Measurements from ENCODE around the gene GRIA1.

Gene GRIA1

DNA sequence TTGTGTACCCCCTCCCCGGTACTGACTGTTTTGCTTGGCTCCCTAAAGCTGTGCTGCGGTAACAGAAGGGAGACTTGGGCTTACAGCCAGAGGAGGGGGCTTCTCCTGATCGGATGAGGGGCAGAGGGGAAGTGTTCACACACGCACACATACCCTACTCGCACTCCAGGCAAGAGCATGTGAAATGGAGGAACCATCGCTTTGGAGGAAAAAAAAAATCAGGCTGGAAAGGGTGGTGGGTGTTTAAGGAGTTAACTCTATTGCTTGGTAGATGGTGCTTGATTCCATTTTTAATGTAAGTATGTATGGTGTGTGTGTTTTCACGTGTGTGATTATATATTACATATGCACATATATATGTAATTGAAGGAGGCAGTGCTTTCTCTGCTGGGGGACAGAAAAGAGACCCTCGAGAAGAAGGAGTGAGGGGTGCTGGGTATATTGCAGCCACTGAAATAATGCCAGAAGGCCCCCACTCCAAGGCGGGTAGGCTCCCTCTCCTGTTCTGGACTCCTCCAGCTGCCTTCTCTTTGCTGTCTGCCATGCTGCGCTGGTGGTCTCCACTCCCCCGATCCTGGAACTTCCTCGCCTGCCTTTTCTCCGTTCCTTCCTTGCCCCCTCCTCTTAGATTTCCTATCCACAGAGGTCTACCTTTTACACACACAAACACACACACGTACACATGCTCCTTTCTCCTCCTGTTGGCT, 721 bp downstream of the GRIA1 start:
- ATAC-seq (ENCODE audit: low read depth) (no peak), DNase-seq (ENCODE audit: low spot score) (no peak)
- no peaks in the 10 kb centered on the region for H3K27me3 ChIP-seq (ENCODE audit: insufficient read depth, poor library complexity, severe bottlenecking)
- no peaks in the 10 kb centered on the region for H3K36me3 ChIP-seq (ENCODE audit: low read depth)
- H3K27ac ChIP-seq (ENCODE audit: poor library complexity, severe bottlenecking): no peak overlapping the region
- no peaks in the 10 kb centered on the region for H3K4me1 ChIP-seq (ENCODE audit: insufficient read depth, poor library complexity, severe bottlenecking)
- TF ChIP-seq, protein P1, sequence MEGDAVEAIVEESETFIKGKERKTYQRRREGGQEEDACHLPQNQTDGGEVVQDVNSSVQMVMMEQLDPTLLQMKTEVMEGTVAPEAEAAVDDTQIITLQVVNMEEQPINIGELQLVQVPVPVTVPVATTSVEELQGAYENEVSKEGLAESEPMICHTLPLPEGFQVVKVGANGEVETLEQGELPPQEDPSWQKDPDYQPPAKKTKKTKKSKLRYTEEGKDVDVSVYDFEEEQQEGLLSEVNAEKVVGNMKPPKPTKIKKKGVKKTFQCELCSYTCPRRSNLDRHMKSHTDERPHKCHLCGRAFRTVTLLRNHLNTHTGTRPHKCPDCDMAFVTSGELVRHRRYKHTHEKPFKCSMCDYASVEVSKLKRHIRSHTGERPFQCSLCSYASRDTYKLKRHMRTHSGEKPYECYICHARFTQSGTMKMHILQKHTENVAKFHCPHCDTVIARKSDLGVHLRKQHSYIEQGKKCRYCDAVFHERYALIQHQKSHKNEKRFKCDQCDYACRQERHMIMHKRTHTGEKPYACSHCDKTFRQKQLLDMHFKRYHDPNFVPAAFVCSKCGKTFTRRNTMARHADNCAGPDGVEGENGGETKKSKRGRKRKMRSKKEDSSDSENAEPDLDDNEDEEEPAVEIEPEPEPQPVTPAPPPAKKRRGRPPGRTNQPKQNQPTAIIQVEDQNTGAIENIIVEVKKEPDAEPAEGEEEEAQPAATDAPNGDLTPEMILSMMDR (IDR thresholded peaks at IDR 0.05; ENCODE audit: poor library complexity, severe bottlenecking): no peak
- H3K4me3 ChIP-seq (ENCODE audit: severe bottlenecking): no peak overlapping the region
- H3K9me3 ChIP-seq (ENCODE audit: severe bottlenecking): no peaks in the 10 kb centered on the region

DNA sequence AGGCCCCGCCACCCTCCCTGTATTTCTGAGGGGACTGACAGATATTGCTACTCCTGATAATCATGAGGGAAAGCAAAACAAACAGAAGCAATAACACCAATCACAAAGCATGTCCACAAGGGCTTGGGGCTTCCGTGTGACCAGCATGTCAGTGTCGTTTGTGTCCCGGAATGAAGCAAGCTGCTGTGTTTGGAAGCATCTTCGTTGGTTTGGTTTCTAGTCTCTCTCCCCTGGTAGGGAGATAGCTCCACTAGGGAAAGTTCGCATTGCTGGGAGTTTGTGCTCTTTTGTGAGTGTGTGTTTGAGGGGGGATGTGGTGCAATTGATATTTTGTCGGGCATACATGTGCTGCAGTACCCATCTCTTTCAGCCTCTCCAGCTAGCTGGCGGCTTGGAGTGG, 1.4 kb downstream of the GRIA1 start:
- no peaks in the 10 kb centered on the region for H3K27me3 ChIP-seq (ENCODE audit: insufficient read depth, poor library complexity, severe bottlenecking)
- ATAC-seq (ENCODE audit: low read depth) (no peak), DNase-seq (ENCODE audit: low spot score) (no peak)
- TF ChIP-seq, protein P1 (IDR thresholded peaks at IDR 0.05; ENCODE audit: poor library complexity, severe bottlenecking): no peak
- no peak overlapping the region for H3K27ac ChIP-seq (ENCODE audit: poor library complexity, severe bottlenecking)
- no peaks in the 10 kb centered on the region for H3K36me3 ChIP-seq (ENCODE audit: low read depth)
- no peaks in the 10 kb centered on the region for H3K4me1 ChIP-seq (ENCODE audit: insufficient read depth, poor library complexity, severe bottlenecking)
- no peak overlapping the region for H3K4me3 ChIP-seq (ENCODE audit: severe bottlenecking)
- H3K9me3 ChIP-seq (ENCODE audit: severe bottlenecking): no peaks in the 10 kb centered on the region

DNA sequence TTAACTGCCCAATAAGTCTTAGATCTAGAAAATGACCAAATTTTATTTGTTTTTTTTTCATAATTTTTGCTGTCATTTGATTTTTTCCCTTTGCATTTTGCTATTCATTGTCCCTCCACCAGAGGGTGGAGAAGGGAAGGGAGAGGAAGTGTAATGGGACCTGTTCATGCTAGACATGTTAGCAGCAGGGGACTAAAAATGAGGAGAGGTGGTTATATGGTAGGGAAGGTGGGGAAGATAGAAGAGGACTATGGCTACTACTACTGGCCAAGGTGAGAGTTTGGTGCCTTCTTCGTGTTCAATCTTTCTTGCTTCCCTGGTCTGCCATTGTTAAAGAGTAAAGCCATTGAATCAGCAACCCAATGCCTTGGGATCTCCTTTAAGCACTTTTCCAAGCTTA, 6.4 kb downstream of the GRIA1 start:
- ATAC-seq (ENCODE audit: low read depth) (peak; percentile 75), DNase-seq (ENCODE audit: low spot score) (no peak)
- Histone ChIP-seq H3K27me3 (ENCODE audit: insufficient read depth, poor library complexity, severe bottlenecking) (no peaks in the 10 kb centered on the region), H3K4me1 (ENCODE audit: insufficient read depth, poor library complexity, severe bottlenecking) (no peaks in the 10 kb centered on the region), H3K4me3 (ENCODE audit: severe bottlenecking) (no peak overlapping the region), H3K9me3 (ENCODE audit: severe bottlenecking) (peaks cover 2% of the 10 kb centered on the region), H3K36me3 (ENCODE audit: low read depth) (no peaks in the 10 kb centered on the region), H3K27ac (ENCODE audit: poor library complexity, severe bottlenecking) (no peak overlapping the region)
- TF ChIP-seq, protein P1 (IDR thresholded peaks at IDR 0.05; ENCODE audit: poor library complexity, severe bottlenecking): peak; percentile 96

DNA sequence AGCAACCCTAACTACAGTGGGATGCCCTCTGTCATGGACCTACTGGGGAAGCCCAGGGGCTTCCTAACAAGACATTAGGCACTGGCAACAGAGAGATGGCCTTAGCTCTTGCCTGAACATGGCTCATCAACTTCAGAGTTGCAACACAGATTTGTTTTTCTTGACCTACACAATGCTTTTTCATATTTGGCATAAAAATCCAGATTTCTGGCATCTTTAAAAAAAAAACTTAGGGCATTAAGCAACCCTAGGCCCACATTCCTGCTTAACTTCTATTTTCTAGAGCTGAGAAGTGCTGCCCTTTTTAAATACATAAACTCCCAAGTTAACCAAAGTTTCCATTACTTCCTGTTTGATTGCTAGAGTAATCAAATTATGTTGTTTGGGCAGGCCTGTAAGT, 8.0 kb downstream of the GRIA1 start:
- no peaks in the 10 kb centered on the region for H3K36me3 ChIP-seq (ENCODE audit: low read depth)
- H3K27ac ChIP-seq (ENCODE audit: poor library complexity, severe bottlenecking): no peak overlapping the region
- no peak overlapping the region for H3K4me3 ChIP-seq (ENCODE audit: severe bottlenecking)
- H3K4me1 ChIP-seq (ENCODE audit: insufficient read depth, poor library complexity, severe bottlenecking): no peaks in the 10 kb centered on the region
- no peaks in the 10 kb centered on the region for H3K27me3 ChIP-seq (ENCODE audit: insufficient read depth, poor library complexity, severe bottlenecking)
- H3K9me3 ChIP-seq (ENCODE audit: severe bottlenecking): peaks cover 2% of the 10 kb centered on the region
- TF ChIP-seq, protein P1 (IDR thresholded peaks at IDR 0.05; ENCODE audit: poor library complexity, severe bottlenecking): no peak
- no peak for ATAC-seq (ENCODE audit: low read depth)
- no peak for DNase-seq (ENCODE audit: low spot score)

DNA sequence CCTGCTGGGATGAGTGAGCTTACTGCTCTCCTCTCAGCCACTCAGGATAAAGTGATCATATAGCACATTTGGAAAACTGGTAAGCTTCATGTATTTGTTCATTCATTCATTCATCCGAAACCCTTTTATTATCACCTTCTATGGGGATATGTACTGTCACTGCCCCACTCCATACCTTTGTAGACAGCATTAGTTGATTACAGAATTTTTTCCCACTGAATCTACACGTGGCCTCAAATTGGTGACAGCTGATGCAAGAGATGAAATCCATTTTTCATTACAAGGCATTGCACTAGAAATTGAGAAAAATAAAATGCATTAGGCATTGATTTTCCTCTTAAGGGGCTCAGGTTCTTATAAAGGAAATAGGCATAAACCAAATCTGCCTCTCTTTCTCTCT, 9.7 kb downstream of the GRIA1 start:
- Histone ChIP-seq H3K36me3 (ENCODE audit: low read depth) (no peaks in the 10 kb centered on the region), H3K9me3 (ENCODE audit: severe bottlenecking) (peaks cover 2% of the 10 kb centered on the region), H3K27me3 (ENCODE audit: insufficient read depth, poor library complexity, severe bottlenecking) (no peaks in the 10 kb centered on the region), H3K4me1 (ENCODE audit: insufficient read depth, poor library complexity, severe bottlenecking) (no peaks in the 10 kb centered on the region), H3K27ac (ENCODE audit: poor library complexity, severe bottlenecking) (no peak overlapping the region), H3K4me3 (ENCODE audit: severe bottlenecking) (no peak overlapping the region)
- TF ChIP-seq, protein P1 (IDR thresholded peaks at IDR 0.05; ENCODE audit: poor library complexity, severe bottlenecking): no peak
- DNase-seq (ENCODE audit: low spot score) (no peak), ATAC-seq (ENCODE audit: low read depth) (no peak)
